IPS-18c (cell line): ENCODE measurements around the gene DGKB.

Experiments used
- H3K4me3 ChIP-seq: 2 replicates; pipeline ENCODE4 v1.7.0; 2013; ENCODE audit warnings: low read depth, mild to moderate bottlenecking, low read length, moderate library complexity; ENCODE audit not compliant: insufficient read depth
- H3K9me3 ChIP-seq: one replicate; pipeline ENCODE4 v1.6.1; 2013; ENCODE audit warnings: mild to moderate bottlenecking, low read length, moderate library complexity; ENCODE audit not compliant: control insufficient read depth, insufficient read depth

The DGKB gene

DNA sequence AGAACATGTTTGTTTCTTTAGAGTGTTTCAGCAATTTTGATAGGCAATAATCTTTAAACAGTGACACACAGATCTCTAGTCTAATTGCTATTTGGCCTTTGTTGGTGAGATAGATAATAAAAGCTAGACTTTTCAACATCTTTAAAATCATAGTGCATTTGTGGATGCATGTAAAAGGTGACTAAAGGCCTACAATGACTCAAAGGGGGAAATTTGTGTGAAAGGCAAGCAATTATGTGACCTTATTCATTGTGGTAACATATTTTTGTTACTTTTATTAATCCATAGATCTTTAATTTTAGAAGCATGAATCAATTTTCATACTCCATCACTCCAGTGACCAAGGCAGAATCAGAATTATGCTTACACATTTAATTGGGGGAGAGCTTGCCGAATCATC is 299.7 kb downstream of the DGKB start:
- H3K4me3 ChIP-seq: no peak overlapping the region

GRCh38 chr7:14600766-14601367 is 301.7 kb downstream of the DGKB start:
- no peak overlapping the region for H3K4me3 ChIP-seq
- H3K9me3 ChIP-seq: no peaks in the 10 kb centered on the region

More for the DNA sequence above, 299.7 kb downstream of the DGKB start:
- no peaks in the 10 kb centered on the region for H3K9me3 ChIP-seq

GRCh38 chr7:14598978-14599377 is 303.6 kb downstream of the DGKB start:
- Histone ChIP-seq H3K4me3 (no peak overlapping the region), H3K9me3 (no peaks in the 10 kb centered on the region)

DNA sequence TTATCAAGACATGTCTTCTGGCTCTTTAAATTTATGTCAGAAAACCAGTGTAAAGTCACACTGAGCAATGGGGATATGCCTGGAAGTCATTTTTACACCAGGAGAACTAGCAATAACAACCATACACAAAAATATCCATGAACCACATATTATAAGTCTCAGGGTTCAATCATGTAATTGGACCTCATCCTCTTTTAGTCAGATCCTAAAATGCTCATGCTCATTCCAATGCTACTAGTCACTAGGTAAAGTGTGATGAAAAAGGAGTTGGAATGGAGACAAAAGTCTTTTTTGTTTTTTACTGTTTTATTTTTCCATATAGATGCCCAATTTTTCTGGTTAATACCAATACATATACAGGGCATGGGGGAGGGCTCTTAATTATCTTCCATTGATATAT is 306.1 kb downstream of the DGKB start:
- no peaks in the 10 kb centered on the region for H3K9me3 ChIP-seq
- H3K4me3 ChIP-seq: no peak overlapping the region

DNA sequence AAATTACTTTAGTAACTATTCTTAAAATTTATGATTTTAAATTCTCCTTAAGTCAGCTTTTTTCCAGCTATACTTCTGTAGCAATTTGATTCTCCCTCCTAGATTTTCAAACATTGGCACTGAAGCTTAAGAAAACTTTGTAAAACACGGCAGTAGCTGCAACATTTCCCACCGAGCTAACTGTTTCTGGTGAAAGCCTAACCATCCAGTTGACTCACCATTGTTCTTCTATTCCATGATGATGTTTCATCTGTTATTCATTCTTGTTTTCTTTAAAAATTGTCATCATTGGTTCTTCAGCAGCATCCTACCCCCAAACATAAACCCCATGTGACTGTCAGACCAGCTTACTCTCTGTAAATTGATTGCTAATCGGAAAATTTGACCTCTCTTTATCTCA is 312.3 kb downstream of the DGKB start:
- H3K4me3 ChIP-seq: no peak overlapping the region
- H3K9me3 ChIP-seq: no peaks in the 10 kb centered on the region

GRCh38 chr7:14585232-14585631 is 317.3 kb downstream of the DGKB start:
- no peaks in the 10 kb centered on the region for H3K9me3 ChIP-seq

GRCh38 chr7:14583518-14583917 is 319.0 kb downstream of the DGKB start:
- H3K4me3 ChIP-seq: no peak overlapping the region
- no peaks in the 10 kb centered on the region for H3K9me3 ChIP-seq

More at GRCh38 chr7:14585232-14585631, 317.3 kb downstream of the DGKB start:
- no peak overlapping the region for H3K4me3 ChIP-seq

DNA sequence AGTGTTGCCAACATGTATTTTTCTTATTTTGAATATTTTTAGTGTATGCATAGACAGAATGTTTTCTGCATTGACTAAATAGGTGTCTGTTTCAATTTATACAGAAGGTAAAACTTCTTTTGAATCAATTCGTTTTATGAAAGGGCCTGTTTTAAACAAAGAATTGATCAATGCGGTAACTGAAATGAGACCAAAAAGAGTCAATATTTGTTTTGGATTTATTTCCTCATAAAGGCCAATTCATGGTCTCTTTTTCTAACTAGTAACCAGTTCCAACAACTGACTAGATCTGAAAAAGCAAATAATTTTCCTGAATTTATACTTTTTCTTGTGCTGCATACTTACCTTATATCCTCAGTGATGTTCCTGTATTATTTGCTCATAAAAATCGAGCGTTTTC is 320.5 kb downstream of the DGKB start:
- Histone ChIP-seq H3K9me3 (no peaks in the 10 kb centered on the region), H3K4me3 (no peak overlapping the region)

DNA sequence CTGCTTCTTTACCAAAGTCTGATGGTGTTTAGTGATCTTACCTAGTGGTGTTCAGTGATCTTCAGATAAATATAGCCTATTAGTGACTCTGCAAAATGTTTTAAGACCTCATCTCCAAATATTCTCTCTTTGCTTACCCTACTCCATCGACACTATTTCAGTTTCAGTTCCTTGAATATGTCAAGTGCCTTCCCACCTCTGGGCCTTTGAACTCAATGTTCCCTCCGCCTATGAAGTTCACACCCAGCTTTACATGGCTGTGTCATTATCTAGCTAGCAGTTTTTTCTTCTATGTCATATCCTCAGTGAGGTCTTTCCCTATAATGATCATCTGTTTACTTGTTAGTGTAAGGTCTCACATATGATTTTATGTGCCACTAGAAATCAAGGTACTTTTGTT is 322.6 kb downstream of the DGKB start:
- Histone ChIP-seq H3K4me3 (no peak overlapping the region), H3K9me3 (no peaks in the 10 kb centered on the region)

GRCh38 chr7:14576578-14576977 is 326.0 kb downstream of the DGKB start:
- Histone ChIP-seq H3K4me3 (no peak overlapping the region), H3K9me3 (no peaks in the 10 kb centered on the region)

DNA sequence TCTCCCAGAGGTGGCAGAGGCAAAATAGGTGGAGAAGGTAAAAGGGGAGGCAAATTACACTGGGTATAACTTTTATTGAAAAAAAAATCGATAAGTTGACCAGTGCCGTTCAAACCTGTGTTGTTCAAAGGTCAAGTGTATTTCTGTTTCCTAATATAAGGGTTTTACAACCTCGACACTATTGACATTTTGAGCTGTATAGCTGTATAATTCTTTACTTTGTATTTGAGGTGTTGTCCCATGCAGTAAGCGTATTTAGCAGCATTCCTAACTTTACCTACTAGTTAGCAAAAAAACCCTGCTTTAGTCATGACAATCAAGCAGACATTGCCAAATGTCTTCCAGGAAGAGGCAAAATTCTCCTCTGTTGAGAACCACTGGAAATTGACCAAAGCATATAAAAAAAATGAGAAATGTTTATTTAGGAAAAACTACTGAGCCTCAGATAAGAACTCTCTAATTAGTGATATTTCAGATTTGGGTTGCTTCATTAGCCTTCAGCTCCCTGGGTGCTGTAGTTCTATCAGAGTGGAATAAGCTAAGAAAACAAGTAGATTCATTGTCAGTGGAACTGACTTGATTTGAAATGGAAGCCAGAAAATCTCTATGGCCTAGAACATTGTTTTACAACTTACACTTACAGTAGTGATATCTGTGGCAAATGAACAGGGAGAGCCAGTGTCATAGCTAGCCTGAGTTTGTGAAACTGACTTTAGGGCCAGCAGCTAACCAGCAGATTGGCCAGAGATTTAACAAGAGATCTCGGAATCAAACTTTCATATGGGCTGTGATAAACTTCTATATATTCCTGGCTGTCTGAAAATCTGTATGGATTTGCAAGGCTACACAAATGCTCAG is 331.6 kb downstream of the DGKB start:
- no peaks in the 10 kb centered on the region for H3K9me3 ChIP-seq
- H3K4me3 ChIP-seq: no peak overlapping the region

GRCh38 chr7:14552060-14552459 is 350.5 kb downstream of the DGKB start:
- no peaks in the 10 kb centered on the region for H3K9me3 ChIP-seq

DNA sequence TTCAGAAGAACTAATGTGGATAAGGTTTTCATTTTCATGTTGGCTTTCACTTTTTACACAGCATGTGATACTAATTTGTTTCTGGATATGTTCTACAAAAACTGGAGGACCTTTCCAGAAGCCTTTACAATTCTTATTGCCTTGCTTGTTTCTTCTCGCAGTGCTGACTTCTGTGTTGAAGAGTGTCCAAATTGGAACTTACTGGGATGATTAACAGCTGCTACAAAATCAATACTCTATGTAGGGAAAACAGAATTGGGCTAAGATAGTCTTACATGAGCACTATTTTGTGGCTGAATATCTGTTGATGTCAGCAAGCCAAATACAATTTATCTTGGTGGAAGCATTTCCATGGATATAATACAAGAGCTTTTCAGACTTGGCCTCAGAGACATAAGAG is 351.2 kb downstream of the DGKB start:
- no peak overlapping the region for H3K4me3 ChIP-seq
- no peaks in the 10 kb centered on the region for H3K9me3 ChIP-seq

More at GRCh38 chr7:14552060-14552459, 350.5 kb downstream of the DGKB start:
- H3K4me3 ChIP-seq: no peak overlapping the region

DNA sequence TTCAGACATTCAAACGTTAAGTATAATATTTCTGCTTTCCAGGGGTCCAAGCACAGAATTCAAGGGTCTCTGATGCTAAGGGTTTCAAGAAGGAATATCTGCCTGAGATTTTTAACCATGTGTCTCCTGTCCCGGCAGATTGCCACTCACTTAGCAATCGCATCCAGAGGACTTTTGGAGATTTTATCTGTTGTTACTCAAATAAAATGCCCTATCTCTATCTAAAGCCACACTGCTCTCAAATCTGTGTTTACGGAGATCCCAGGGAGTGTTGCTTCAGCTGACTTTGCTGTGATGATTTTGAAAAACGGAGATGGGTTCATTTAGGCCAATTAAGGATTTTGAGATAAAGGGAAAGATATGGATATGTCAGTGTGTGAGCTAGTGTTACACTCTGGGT is 359.9 kb downstream of the DGKB start:
- H3K4me3 ChIP-seq: no peak overlapping the region
- H3K9me3 ChIP-seq: no peaks in the 10 kb centered on the region

- H3K9me3 ChIP-seq: no peaks in the 10 kb centered on the region
- no peak overlapping the region for H3K4me3 ChIP-seq
Observed at GRCh38 chr7:14521183-14521582, 381.4 kb downstream of the DGKB start.

DNA sequence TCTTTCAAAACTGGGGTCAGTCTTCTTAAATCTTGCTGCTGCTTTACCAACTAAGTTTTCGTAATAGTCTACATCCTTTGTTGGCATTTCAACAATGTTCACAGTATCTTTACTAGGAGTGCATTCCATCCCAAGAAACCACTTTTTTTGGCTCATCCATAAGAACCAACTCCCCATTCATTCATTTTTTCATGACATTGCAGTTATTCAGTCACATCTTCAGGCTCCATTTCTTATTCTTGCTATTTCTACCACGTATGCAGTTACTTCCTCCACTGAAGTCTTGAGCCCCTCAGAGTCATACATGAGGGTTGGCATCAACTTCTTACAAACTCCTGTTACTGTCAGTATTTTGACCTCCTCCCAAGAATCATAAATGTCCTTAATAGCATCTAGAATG is 392.3 kb downstream of the DGKB start:
- Histone ChIP-seq H3K4me3 (no peak overlapping the region), H3K9me3 (no peaks in the 10 kb centered on the region)

- no peaks in the 10 kb centered on the region for H3K9me3 ChIP-seq
- H3K4me3 ChIP-seq: no peak overlapping the region
Observed at GRCh38 chr7:14507617-14508016, 394.9 kb downstream of the DGKB start.

DNA sequence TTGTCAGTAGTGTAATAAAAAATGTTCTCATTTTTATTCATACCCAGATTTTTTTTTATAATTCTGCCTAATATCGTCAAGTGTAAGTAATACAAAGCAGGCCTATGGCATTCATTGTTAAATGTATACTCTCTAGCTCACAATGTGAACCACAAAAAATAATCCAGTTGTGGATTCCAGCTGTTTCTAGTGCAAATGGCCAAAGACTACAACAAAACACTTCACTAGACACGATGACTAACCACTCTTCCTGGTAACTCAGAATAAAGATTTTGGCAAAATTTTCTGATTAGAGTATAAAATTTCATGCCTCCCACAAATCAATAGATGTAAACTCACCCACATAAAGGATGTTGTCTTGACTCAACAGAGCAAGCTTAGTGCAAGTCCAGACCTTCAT is 396.6 kb downstream of the DGKB start:
- no peaks in the 10 kb centered on the region for H3K9me3 ChIP-seq
- no peak overlapping the region for H3K4me3 ChIP-seq
